ENCODE results near the gene DENND4C.

DNA sequence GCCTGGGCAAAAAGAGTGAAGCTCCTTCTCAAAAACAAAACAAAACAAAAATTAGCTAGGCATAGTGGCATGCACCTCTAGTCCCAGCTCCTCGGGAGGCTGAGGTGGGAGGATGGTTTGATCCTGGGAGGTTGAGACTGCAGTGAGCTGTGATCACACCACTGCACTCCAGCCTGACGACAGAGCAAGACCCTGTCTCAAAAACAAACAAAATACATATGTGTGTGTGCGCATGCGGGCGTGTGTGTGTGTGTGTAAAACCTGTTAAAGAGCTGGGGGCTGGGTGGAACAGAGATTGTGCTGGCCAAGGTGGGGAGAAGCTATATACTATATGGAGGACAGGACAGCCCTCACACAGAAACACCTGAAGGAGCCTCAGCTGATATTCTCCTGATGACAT lies 27.4 kb upstream of the DENND4C start:
- TF ChIP-seq, protein P1, sequence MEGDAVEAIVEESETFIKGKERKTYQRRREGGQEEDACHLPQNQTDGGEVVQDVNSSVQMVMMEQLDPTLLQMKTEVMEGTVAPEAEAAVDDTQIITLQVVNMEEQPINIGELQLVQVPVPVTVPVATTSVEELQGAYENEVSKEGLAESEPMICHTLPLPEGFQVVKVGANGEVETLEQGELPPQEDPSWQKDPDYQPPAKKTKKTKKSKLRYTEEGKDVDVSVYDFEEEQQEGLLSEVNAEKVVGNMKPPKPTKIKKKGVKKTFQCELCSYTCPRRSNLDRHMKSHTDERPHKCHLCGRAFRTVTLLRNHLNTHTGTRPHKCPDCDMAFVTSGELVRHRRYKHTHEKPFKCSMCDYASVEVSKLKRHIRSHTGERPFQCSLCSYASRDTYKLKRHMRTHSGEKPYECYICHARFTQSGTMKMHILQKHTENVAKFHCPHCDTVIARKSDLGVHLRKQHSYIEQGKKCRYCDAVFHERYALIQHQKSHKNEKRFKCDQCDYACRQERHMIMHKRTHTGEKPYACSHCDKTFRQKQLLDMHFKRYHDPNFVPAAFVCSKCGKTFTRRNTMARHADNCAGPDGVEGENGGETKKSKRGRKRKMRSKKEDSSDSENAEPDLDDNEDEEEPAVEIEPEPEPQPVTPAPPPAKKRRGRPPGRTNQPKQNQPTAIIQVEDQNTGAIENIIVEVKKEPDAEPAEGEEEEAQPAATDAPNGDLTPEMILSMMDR (IDR thresholded peaks at IDR 0.05), result no peak
- no peak for TF ChIP-seq POLR2A (IDR thresholded peaks at IDR 0.05)

Measured in transverse colon (tissue), 3 donors.